Endodermal cell (in vitro differentiated cells): ENCODE results near the gene OR52K2. TPM values are rescaled to one million over a fixed set of nuclear protein-coding genes. Genes with fewer than 3 reads are reported as not detected.
"Not testable (repeated sequence)": the region's sequence is repeated elsewhere in the genome, so short reads cannot be mapped to it uniquely, and the experiment has no call there.

Experiments
- DNase-seq: peaks from one replicate; pipeline ENCODE4 v3.0.0-alpha.2; 2017
- H3K27ac ChIP-seq: 2 replicates; pipeline ENCODE4 v1.5.1; 2013; ENCODE audit warnings: mild to moderate bottlenecking, low read depth, low read length, moderate library complexity
- H3K27me3 ChIP-seq: 2 replicates; pipeline ENCODE4 v1.6.1; 2013; ENCODE audit warnings: mild to moderate bottlenecking, low read length, moderate library complexity; ENCODE audit not compliant: insufficient read depth, control insufficient read depth, poor library complexity, severe bottlenecking
- H3K36me3 ChIP-seq: 2 replicates; pipeline ENCODE4 v1.7.0; 2013; ENCODE audit warnings: mild to moderate bottlenecking, low read length, moderate library complexity; ENCODE audit not compliant: control insufficient read depth, insufficient read depth
- H3K4me1 ChIP-seq: one replicate; pipeline ENCODE4 v1.7.0; 2013; ENCODE audit warnings: low read length; ENCODE audit not compliant: control insufficient read depth, insufficient read depth
- H3K4me3 ChIP-seq: 2 replicates; pipeline ENCODE4 v1.5.1; 2013; ENCODE audit warnings: mild to moderate bottlenecking, low read length, moderate library complexity
- H3K9ac ChIP-seq: 2 replicates; pipeline ENCODE4 v1.6.1; 2013; ENCODE audit warnings: mild to moderate bottlenecking, low read length, moderate library complexity; ENCODE audit not compliant: poor library complexity, severe bottlenecking; ENCODE audit errors: extremely low read depth
- H3K9me3 ChIP-seq: 2 replicates; pipeline ENCODE4 v1.6.1; 2013; ENCODE audit warnings: mild to moderate bottlenecking, low read length, moderate library complexity; ENCODE audit not compliant: control insufficient read depth
- H3K27ac Mint-ChIP-seq: 2 replicates; pipeline ENCODE4 v1.8.0; 2020; ENCODE audit warnings: mixed read lengths
- H3K27me3 Mint-ChIP-seq: 2 replicates; pipeline ENCODE4 v1.8.0; 2021; ENCODE audit warnings: mild to moderate bottlenecking, mixed read lengths; ENCODE audit not compliant: insufficient read depth
- H3K36me3 Mint-ChIP-seq: 2 replicates; pipeline ENCODE4 v1.8.0; 2020; ENCODE audit warnings: low read depth, mixed read lengths
- H3K4me1 Mint-ChIP-seq: 2 replicates; pipeline ENCODE4 v1.8.0; 2020; ENCODE audit warnings: mixed read lengths
- H3K4me3 Mint-ChIP-seq: 2 replicates; pipeline ENCODE4 v1.8.0; 2020; ENCODE audit warnings: mild to moderate bottlenecking, moderate library complexity, mixed read lengths
- H3K9me3 Mint-ChIP-seq: 2 replicates; pipeline ENCODE4 v1.8.0; 2020; ENCODE audit warnings: mild to moderate bottlenecking, mixed read lengths
- WGBS, 2 experiments: methylation state at CpG; one replicate each; pipeline versions ENCODE4 v1.1.5 to v1.1.7; 2013; ENCODE audit warnings: missing lambda C conversion rate in 2 of 2, mixed read lengths in 1 of 2; ENCODE audit not compliant: insufficient coverage in 1 of 2, insufficient read length in 1 of 2; 5-methylcytosine and 5-hydroxymethylcytosine counted together
- total RNA-seq, 2 donors: library from RNA; stranded (reverse); fragmentation: NEBNext Ultra II Directional in 1 of 2; extraction: Animal tissue kit (Norgen Biotek cat#: 25700) in 1 of 2; gene quantifications; 2 replicates in 1 of 2; 3 replicates in 1 of 2; pipeline ENCODE4 v1.2.1, GENCODE V29; 2021
- TF ChIP-seq, protein P1 (sequence below): fragments of 200-600 bp; sonication (generic); conservative IDR thresholded peaks from 2 replicates; pipeline ENCODE4 v1.5.0; 2021; ENCODE audit warnings: antibody characterized with exemption, mild to moderate bottlenecking

Gene OR52K2
- total RNA-seq, 2 donors from 2014 or later, result not detected

DNA sequence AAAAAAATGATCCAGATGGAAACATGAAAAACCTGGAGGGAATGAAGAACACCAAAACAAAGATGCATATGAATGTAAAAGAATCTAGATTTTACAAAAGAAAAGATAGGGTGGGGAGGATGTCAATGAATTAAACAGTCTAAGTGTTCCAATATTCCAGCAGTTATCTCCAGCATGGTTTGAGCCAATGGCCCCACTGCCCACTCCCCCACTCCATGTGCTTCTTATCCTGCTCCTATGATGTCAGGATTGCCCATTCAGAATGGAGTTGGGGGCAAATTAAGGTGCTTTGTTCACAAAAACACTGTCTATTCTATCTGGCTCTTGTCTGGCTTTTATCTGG is 32.1 kb downstream of the OR52K2 start:
- no peaks in the 10 kb centered on the region for H3K9me3 ChIP-seq
- no peak overlapping the region for H3K4me3 ChIP-seq
- Mint-ChIP-seq H3K27me3 (no peaks in the 10 kb centered on the region), H3K4me3 (no peak overlapping the region), H3K27ac (no peak overlapping the region), H3K4me1 (no peaks in the 10 kb centered on the region), H3K9me3 (no peaks in the 10 kb centered on the region), H3K36me3 (no peaks in the 10 kb centered on the region)
- H3K27ac ChIP-seq, result no peak overlapping the region
- H3K36me3 ChIP-seq, result no peaks in the 10 kb centered on the region
- H3K9ac ChIP-seq, result no peak overlapping the region
- no peak for DNase-seq
- TF ChIP-seq, protein P1, sequence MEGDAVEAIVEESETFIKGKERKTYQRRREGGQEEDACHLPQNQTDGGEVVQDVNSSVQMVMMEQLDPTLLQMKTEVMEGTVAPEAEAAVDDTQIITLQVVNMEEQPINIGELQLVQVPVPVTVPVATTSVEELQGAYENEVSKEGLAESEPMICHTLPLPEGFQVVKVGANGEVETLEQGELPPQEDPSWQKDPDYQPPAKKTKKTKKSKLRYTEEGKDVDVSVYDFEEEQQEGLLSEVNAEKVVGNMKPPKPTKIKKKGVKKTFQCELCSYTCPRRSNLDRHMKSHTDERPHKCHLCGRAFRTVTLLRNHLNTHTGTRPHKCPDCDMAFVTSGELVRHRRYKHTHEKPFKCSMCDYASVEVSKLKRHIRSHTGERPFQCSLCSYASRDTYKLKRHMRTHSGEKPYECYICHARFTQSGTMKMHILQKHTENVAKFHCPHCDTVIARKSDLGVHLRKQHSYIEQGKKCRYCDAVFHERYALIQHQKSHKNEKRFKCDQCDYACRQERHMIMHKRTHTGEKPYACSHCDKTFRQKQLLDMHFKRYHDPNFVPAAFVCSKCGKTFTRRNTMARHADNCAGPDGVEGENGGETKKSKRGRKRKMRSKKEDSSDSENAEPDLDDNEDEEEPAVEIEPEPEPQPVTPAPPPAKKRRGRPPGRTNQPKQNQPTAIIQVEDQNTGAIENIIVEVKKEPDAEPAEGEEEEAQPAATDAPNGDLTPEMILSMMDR, result no peak
- no peaks in the 10 kb centered on the region for H3K4me1 ChIP-seq
- H3K27me3 ChIP-seq, result no peaks in the 10 kb centered on the region

DNA sequence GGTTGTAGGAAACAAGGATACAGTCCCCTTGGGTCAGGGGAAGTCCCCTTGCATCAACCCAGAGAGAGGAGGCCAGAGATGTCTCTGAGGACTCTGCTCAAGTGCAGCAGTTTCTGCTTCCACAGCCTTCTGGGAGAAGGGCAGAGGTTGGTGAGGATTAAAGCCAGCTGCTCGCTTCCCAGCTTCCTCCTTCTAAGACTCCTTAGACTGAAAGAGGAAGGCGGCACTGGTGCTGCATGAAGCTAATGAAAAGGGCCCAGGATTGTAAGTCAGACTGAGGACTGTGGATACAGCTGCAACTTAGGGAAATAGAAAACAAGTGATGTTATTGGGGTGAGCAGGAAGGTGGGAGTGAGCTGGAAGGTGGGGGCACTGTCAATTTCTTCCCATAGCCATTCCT is 33.4 kb downstream of the OR52K2 start, which contains the start of gene OR52K1:
OR52K1 (plus strand) TSS at position 202 of the 400 bp plus-strand sequence. CDS start 6,255 bp downstream, outside the sequence.
- H3K9me3 ChIP-seq, result no peaks in the 10 kb centered on the region
- Mint-ChIP-seq H3K4me1 (no peaks in the 10 kb centered on the region), H3K27me3 (no peaks in the 10 kb centered on the region), H3K36me3 (no peaks in the 10 kb centered on the region), H3K9me3 (no peaks in the 10 kb centered on the region), H3K4me3 (no peak within 1 kb of the TSS), H3K27ac (no peak within 1 kb of the TSS)
- no peak within 1 kb of the TSS for H3K9ac ChIP-seq
- H3K4me1 ChIP-seq, result no peaks in the 10 kb centered on the region
- no peaks in the 10 kb centered on the region for H3K36me3 ChIP-seq
- H3K4me3 ChIP-seq, result no peak within 1 kb of the TSS
- no peak for DNase-seq
- WGBS, 2 experiments, result 83 to 88% methylated on average over 1 to 2 of the region's 2 CpGs
- no peak within 1 kb of the TSS for H3K27ac ChIP-seq
- TF ChIP-seq, protein P1, result no peak
- no peaks in the 10 kb centered on the region for H3K27me3 ChIP-seq

DNA sequence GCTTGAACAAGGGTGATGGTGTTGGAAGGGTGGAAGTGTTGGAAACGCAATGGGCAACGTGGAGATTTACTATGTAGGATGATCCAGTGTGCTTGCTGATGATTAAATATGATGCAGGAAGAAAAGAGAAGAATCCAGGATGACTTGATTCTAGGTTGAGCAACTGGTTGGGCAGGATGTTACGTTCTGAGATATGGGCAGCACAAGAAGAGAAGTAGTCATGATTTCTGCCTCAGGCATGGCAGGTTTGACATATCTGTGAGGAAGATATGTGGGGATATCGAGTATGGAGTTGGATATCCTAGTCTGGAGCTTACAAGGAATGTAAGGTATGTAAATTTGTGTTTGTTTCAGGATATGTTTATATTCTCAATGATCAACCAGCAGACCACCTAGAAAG is 35.2 kb downstream of the OR52K2 start:
- TF ChIP-seq, protein P1, result no peak
- Mint-ChIP-seq H3K9me3 (no peaks in the 10 kb centered on the region), H3K27me3 (no peaks in the 10 kb centered on the region), H3K36me3 (no peaks in the 10 kb centered on the region), H3K4me3 (no peak overlapping the region), H3K4me1 (no peaks in the 10 kb centered on the region), H3K27ac (no peak overlapping the region)
- Histone ChIP-seq H3K27ac (no peak overlapping the region), H3K9ac (no peak overlapping the region), H3K9me3 (no peaks in the 10 kb centered on the region), H3K4me3 (no peak overlapping the region), H3K4me1 (no peaks in the 10 kb centered on the region), H3K27me3 (no peaks in the 10 kb centered on the region), H3K36me3 (no peaks in the 10 kb centered on the region)
- WGBS, 2 experiments, result 90 to 97% methylated on average over 3 to 4 of the region's 4 CpGs
- no peak for DNase-seq

DNA sequence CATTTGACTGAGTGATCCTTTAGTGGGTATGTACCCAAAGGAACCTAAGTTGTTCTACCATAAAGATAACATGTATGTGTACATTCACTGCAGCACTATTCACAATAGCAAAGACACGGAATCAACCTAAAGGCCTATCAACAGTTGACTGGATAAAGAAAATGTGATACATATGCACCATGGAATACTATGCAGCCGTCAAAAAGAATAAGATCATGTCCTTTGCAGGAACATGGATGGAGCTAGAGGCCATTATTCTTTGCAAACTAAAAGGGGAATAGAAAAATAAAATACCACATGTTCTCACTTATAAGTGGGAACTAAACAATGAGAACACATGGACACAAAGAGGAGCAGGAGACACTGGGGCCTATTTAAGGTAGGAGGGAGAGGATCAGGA is 42.3 kb downstream of the OR52K2 start:
- H3K27ac ChIP-seq, H3K27me3 Mint-ChIP-seq, H3K4me3 Mint-ChIP-seq, H3K9me3 Mint-ChIP-seq, H3K4me3 ChIP-seq, H3K36me3 Mint-ChIP-seq, H3K27me3 ChIP-seq, H3K27ac Mint-ChIP-seq, H3K9me3 ChIP-seq, H3K9ac ChIP-seq, DNase-seq, H3K36me3 ChIP-seq, H3K4me1 Mint-ChIP-seq, H3K4me1 ChIP-seq: not testable (repeated sequence)
- WGBS, 2 experiments, result 85% methylated on average over 2 of the region's 2 CpGs
